H1 (cell line): ENCODE data around the gene GNAO1.

ENCODE experiments used
- BRCA1 ChIP-seq: IDR thresholded peaks from 2 replicates; pipeline ENCODE4 v1.6.1; 2012; ENCODE audit warnings: low read depth, low read length, improper control_type of control experiment
- CHD1 ChIP-seq: IDR thresholded peaks from 2 replicates; pipeline ENCODE4 v1.6.1; 2012; ENCODE audit warnings: low read depth, low read length, improper control_type of control experiment
- CREB1 ChIP-seq: IDR thresholded peaks from 2 replicates; pipeline ENCODE4 v1.6.1; 2012; ENCODE audit warnings: inconsistent platforms
- CTCF ChIP-seq, 3 experiments: IDR thresholded peaks; 1 replicate in 2 of 3; 2 replicates in 1 of 3; pipeline versions ENCODE4 v1.5.1 to v1.6.1; 2011; ENCODE audit warnings: low read length in 3 of 3, mild to moderate bottlenecking in 3 of 3, inconsistent platforms in 2 of 3, low read depth in 1 of 3, moderate library complexity in 1 of 3; ENCODE audit not compliant: insufficient read depth in 1 of 3; ENCODE audit errors: control extremely low read depth in 1 of 3
- EZH2 ChIP-seq: fragments of 200-600 bp; sonication (generic); IDR thresholded peaks from 2 replicates; pipeline ENCODE4 v1.7.1; 2012; ENCODE audit warnings: low read depth, mild to moderate bottlenecking, moderate library complexity, low read length, inconsistent platforms; ENCODE audit not compliant: severe bottlenecking
- GTF2F1 ChIP-seq: IDR thresholded peaks from 2 replicates; pipeline ENCODE4 v1.6.1; 2012; ENCODE audit warnings: low read depth, low read length, improper control_type of control experiment, borderline replicate concordance
- POLR2A ChIP-seq, 2 experiments: IDR thresholded peaks; 1 replicate in 1 of 2; 2 replicates in 1 of 2; pipeline ENCODE4 v1.6.1; 2011; ENCODE audit warnings: low read depth in 2 of 2, low read length in 2 of 2, mild to moderate bottlenecking in 2 of 2; ENCODE audit errors: control extremely low read depth in 1 of 2
- POU5F1 ChIP-seq: IDR thresholded peaks from 2 replicates; pipeline ENCODE4 v1.6.1; 2011; ENCODE audit warnings: low read depth, mild to moderate bottlenecking, low read length, moderate library complexity
- RFX5 ChIP-seq: IDR thresholded peaks from 2 replicates; pipeline ENCODE4 v1.6.1; 2011; ENCODE audit warnings: low read depth, low read length, improper control_type of control experiment, borderline replicate concordance
- SUZ12 ChIP-seq: fragments of 200-600 bp; sonication (generic); IDR thresholded peaks from 2 replicates; pipeline ENCODE4 v1.6.1; 2012; ENCODE audit warnings: mild to moderate bottlenecking, inconsistent platforms, low read length, moderate library complexity, mixed read lengths
- TAF1 ChIP-seq: IDR thresholded peaks from 2 replicates; pipeline ENCODE4 v1.6.1; 2011; ENCODE audit warnings: mild to moderate bottlenecking, low read depth, low read length
- TEAD4 ChIP-seq: IDR thresholded peaks from 2 replicates; pipeline ENCODE4 v1.6.1; 2012; ENCODE audit warnings: low read depth, low read length, inconsistent platforms, mixed read lengths
- YY1 ChIP-seq: IDR thresholded peaks from 2 replicates; pipeline ENCODE4 v1.6.1; 2011; ENCODE audit warnings: low read depth, mild to moderate bottlenecking, low read length

- no peak for TF ChIP-seq POLR2A (IDR thresholded peaks at IDR 0.05; ENCODE audit: control extremely low read depth in 1 of 2, low read depth in 2 of 2, low read length in 2 of 2)
- TF ChIP-seq CHD1: no peak
- TF ChIP-seq BRCA1: no peak
- TF ChIP-seq CREB1: no peak
- TF ChIP-seq CTCF (IDR thresholded peaks at IDR 0.05; ENCODE audit: control extremely low read depth in 1 of 3, insufficient read depth in 1 of 3, low read depth in 1 of 3, low read length in 3 of 3): no peak
- no peak for TF ChIP-seq TAF1
- no peak for TF ChIP-seq YY1
- TF ChIP-seq GTF2F1: no peak
- TF ChIP-seq RFX5: no peak
- TF ChIP-seq EZH2: no peak
- TF ChIP-seq SUZ12: no peak
- no peak for TF ChIP-seq TEAD4
- no peak for TF ChIP-seq POU5F1
Measured at GRCh38 chr16:56346131-56346890, 155.0 kb downstream of the GNAO1 start.
